WTC11 (cell line): ENCODE measurements around the gene ACP4. TPM values are rescaled to one million over a fixed set of nuclear protein-coding genes. Genes with fewer than 3 reads are reported as not detected.

Experiments used
- ATAC-seq: fragments of 200-7000 bp; cut with Tn5 transposase; 2 replicates; pipeline ENCODE4 v1.10.0; 2021; ENCODE audit warnings: mild to moderate bottlenecking, moderate library complexity
- CTCF ChIA-PET: fragments of 300-600 bp; sonication (Branson Sonifier 250); formaldehyde crosslinking; loops from one replicate; lab custom pipeline; 2021; ENCODE audit warnings: antibody characterized with exemption; lab: Charles Lee
- POLR2A ChIA-PET: fragments of 350-600 bp; sonication (Branson Sonifier 250); formaldehyde crosslinking; loops from one replicate; lab custom pipeline; 2021; ENCODE audit warnings: antibody characterized with exemption; lab: Charles Lee
- DNase-seq: peaks from one replicate; pipeline ENCODE4 v3.0.0; 2021; ENCODE audit warnings: low spot score
- H3K27ac Mint-ChIP-seq: 2 replicates; pipeline ENCODE4 v1.8.0; 2021; ENCODE audit warnings: mixed read lengths
- H3K27me3 Mint-ChIP-seq: 2 replicates; pipeline ENCODE4 v1.8.0; 2021; ENCODE audit warnings: low read depth, mild to moderate bottlenecking, moderate library complexity, mixed read lengths
- H3K36me3 Mint-ChIP-seq: 2 replicates; pipeline ENCODE4 v1.8.0; 2021; ENCODE audit warnings: mixed read lengths
- H3K4me1 Mint-ChIP-seq: 2 replicates; pipeline ENCODE4 v1.8.0; 2022; ENCODE audit warnings: mixed read lengths
- H3K4me3 Mint-ChIP-seq: 2 replicates; pipeline ENCODE4 v1.8.0; 2021; ENCODE audit warnings: mild to moderate bottlenecking, moderate library complexity, mixed read lengths
- H3K9me3 Mint-ChIP-seq: 2 replicates; pipeline ENCODE4 v1.8.0; 2021; ENCODE audit warnings: mixed read lengths
- ATF1 ChIP-seq: sonication (generic); formaldehyde crosslinking; IDR thresholded peaks from 2 replicates; pipeline ENCODE4 v1.8.1; 2023; ENCODE audit warnings: mild to moderate bottlenecking, moderate library complexity, missing genetic modification reagents
- CBFB ChIP-seq: sonication (generic); formaldehyde crosslinking; IDR thresholded peaks from 2 replicates; pipeline ENCODE4 v1.8.1; 2022; ENCODE audit warnings: mild to moderate bottlenecking, low read depth, missing genetic modification reagents
- CREB1 ChIP-seq: sonication (generic); formaldehyde crosslinking; IDR thresholded peaks from 2 replicates; pipeline ENCODE4 v1.8.0; 2023; ENCODE audit warnings: mild to moderate bottlenecking, missing genetic modification reagents
- CREM ChIP-seq: sonication (generic); formaldehyde crosslinking; IDR thresholded peaks from 2 replicates; pipeline ENCODE4 v1.8.1; 2022; ENCODE audit warnings: mild to moderate bottlenecking, missing genetic modification reagents, moderate library complexity
- E2F1 ChIP-seq: sonication (generic); formaldehyde crosslinking; IDR thresholded peaks from 2 replicates; pipeline ENCODE4 v1.8.0; 2022; ENCODE audit warnings: mild to moderate bottlenecking, missing genetic modification reagents
- ELF4 ChIP-seq: sonication (generic); formaldehyde crosslinking; IDR thresholded peaks from 2 replicates; pipeline ENCODE4 v1.8.1; 2022; ENCODE audit warnings: low read depth, mild to moderate bottlenecking, moderate library complexity, missing genetic modification reagents
- EMX1 ChIP-seq: fragments of 250-450 bp; sonication (Bioruptor Pico); IDR thresholded peaks from 2 replicates; pipeline ENCODE4 v1.8.0; 2021; ENCODE audit warnings: mild to moderate bottlenecking
- ERG ChIP-seq: fragments of 250-450 bp; sonication (Bioruptor Pico); IDR thresholded peaks from 2 replicates; pipeline ENCODE4 v1.8.0; 2021; ENCODE audit warnings: mild to moderate bottlenecking
- FOXP4 ChIP-seq: sonication (generic); formaldehyde crosslinking; IDR thresholded peaks from 2 replicates; pipeline ENCODE4 v1.8.0; 2022; ENCODE audit warnings: mild to moderate bottlenecking, missing genetic modification reagents
- JAZF1 ChIP-seq: fragments of 250-450 bp; sonication (Bioruptor Pico); IDR thresholded peaks from 2 replicates; pipeline ENCODE4 v1.9.0; 2021; ENCODE audit warnings: moderate library complexity, mild to moderate bottlenecking, inconsistent platforms
- MXD4 ChIP-seq: fragments of 250-450 bp; sonication (Bioruptor Pico); IDR thresholded peaks from 2 replicates; pipeline ENCODE4 v1.8.0; 2021; ENCODE audit warnings: mild to moderate bottlenecking, moderate library complexity, borderline replicate concordance
- NFATC4 ChIP-seq: fragments of 250-450 bp; sonication (Bioruptor Pico); IDR thresholded peaks from 2 replicates; pipeline ENCODE4 v1.9.0; 2021; ENCODE audit warnings: mild to moderate bottlenecking
- NFE2L1 ChIP-seq: sonication (generic); formaldehyde crosslinking; IDR thresholded peaks from 2 replicates; pipeline ENCODE4 v1.8.1; 2023; ENCODE audit warnings: missing genetic modification reagents
- NFYB ChIP-seq: sonication (generic); formaldehyde crosslinking; conservative IDR thresholded peaks from 2 replicates; pipeline ENCODE4 v1.8.0; 2022; ENCODE audit warnings: low read depth, missing genetic modification reagents
- NR1H2 ChIP-seq: sonication (generic); formaldehyde crosslinking; IDR thresholded peaks from 2 replicates; pipeline ENCODE4 v1.9.0; 2021; ENCODE audit warnings: mild to moderate bottlenecking, moderate library complexity, missing genetic modification reagents
- RORB ChIP-seq: fragments of 250-450 bp; sonication (Bioruptor Pico); IDR thresholded peaks from 2 replicates; pipeline ENCODE4 v1.9.0; 2021; ENCODE audit warnings: mild to moderate bottlenecking
- SMAD3 ChIP-seq: sonication (generic); formaldehyde crosslinking; IDR thresholded peaks from 2 replicates; pipeline ENCODE4 v1.8.0; 2022; ENCODE audit warnings: missing genetic modification reagents, mild to moderate bottlenecking, borderline replicate concordance
- TEAD1 ChIP-seq: sonication (generic); formaldehyde crosslinking; IDR thresholded peaks from 2 replicates; pipeline ENCODE4 v1.8.0; 2022; ENCODE audit warnings: mild to moderate bottlenecking, missing genetic modification reagents
- TEAD4 ChIP-seq: sonication (generic); formaldehyde crosslinking; IDR thresholded peaks from 2 replicates; pipeline ENCODE4 v1.8.0; 2022; ENCODE audit warnings: mild to moderate bottlenecking, missing genetic modification reagents
- TP53 ChIP-seq: sonication (generic); formaldehyde crosslinking; IDR thresholded peaks from 2 replicates; pipeline ENCODE4 v1.8.1; 2023; ENCODE audit warnings: mild to moderate bottlenecking, missing genetic modification reagents
- ZBTB21 ChIP-seq: sonication (generic); formaldehyde crosslinking; IDR thresholded peaks from 2 replicates; pipeline ENCODE4 v1.8.1; 2023; ENCODE audit warnings: mild to moderate bottlenecking, missing genetic modification reagents, borderline replicate concordance
- ZNF317 ChIP-seq: sonication (generic); formaldehyde crosslinking; IDR thresholded peaks from 2 replicates; pipeline ENCODE4 v1.8.1; 2023; ENCODE audit warnings: low read depth, mild to moderate bottlenecking, moderate library complexity, missing genetic modification reagents, borderline replicate concordance
- ZNF416 ChIP-seq: fragments of 250-450 bp; sonication (Bioruptor Pico); IDR thresholded peaks from 2 replicates; pipeline ENCODE4 v1.9.0; 2021; ENCODE audit warnings: mild to moderate bottlenecking, inconsistent platforms
- ZNF512 ChIP-seq: sonication (generic); formaldehyde crosslinking; IDR thresholded peaks from 2 replicates; pipeline ENCODE4 v1.8.1; 2022; ENCODE audit warnings: missing genetic modification reagents, borderline replicate concordance
- ZNF532 ChIP-seq: fragments of 250-450 bp; sonication (Bioruptor Pico); IDR thresholded peaks from 2 replicates; pipeline ENCODE4 v1.9.0; 2021; ENCODE audit warnings: mild to moderate bottlenecking, borderline replicate concordance
- total RNA-seq: library from RNA; stranded (reverse); gene quantifications from 3 replicates; pipeline ENCODE4 v1.2.3, GENCODE V29; 2021

The ACP4 gene
- total RNA-seq, 1 experiment from 2014 or later = not detected

GRCh38 chr19:50827476-50827875 lies 37.3 kb downstream of the ACP4 start (continued):
- TF ChIP-seq SMAD3 (CRISPR knock-in tag) (no peak), TEAD4 (CRISPR knock-in tag) (no peak), NFYB (no peak), CBFB (CRISPR knock-in tag) (no peak)
- TF ChIP-seq, all 79 proteins: peak for 0

- H3K27me3 Mint-ChIP-seq = peaks cover 55% of the 10 kb centered on the region
- H3K4me3 Mint-ChIP-seq = no peak overlapping the region
- H3K27ac Mint-ChIP-seq = no peak overlapping the region
- no peaks in the 10 kb centered on the region for H3K36me3 Mint-ChIP-seq
- ATAC-seq (no peak), DNase-seq (no peak)
- CTCF ChIA-PET = interaction anchor here (0.9 to 1.4 kb wide), 3 partner anchors 9 to 274 kb away, joined by 3 read pairs; no protein-coding TSS in a partner anchor
- TF ChIP-seq ZNF512 (CRISPR knock-in tag) (no peak), TP53 (CRISPR knock-in tag) (no peak), FOXP4 (CRISPR knock-in tag) (no peak), EMX1 (no peak), JAZF1 (no peak), RORB (CRISPR knock-in tag) (no peak), ELF4 (CRISPR knock-in tag) (no peak), ZNF317 (CRISPR knock-in tag) (no peak), NFE2L1 (CRISPR knock-in tag) (no peak), SMAD3 (CRISPR knock-in tag) (no peak), TEAD1 (CRISPR knock-in tag) (no peak), NR1H2 (CRISPR knock-in tag) (no peak), MXD4 (no peak)
- peaks cover 3% of the 10 kb centered on the region; the same call in 1 of the 2 replicates for H3K4me1 Mint-ChIP-seq
- no peaks in the 10 kb centered on the region for H3K9me3 Mint-ChIP-seq
- POLR2A ChIA-PET = no interaction called here
Observed at GRCh38 chr19:50829801-50830200, 39.6 kb downstream of the ACP4 start.

GRCh38 chr19:50830266-50831025 lies 40.2 kb downstream of the ACP4 start:
- H3K4me1 Mint-ChIP-seq = peaks cover 3% of the 10 kb centered on the region; the same call in 1 of the 2 replicates
- no peaks in the 10 kb centered on the region for H3K9me3 Mint-ChIP-seq
- POLR2A ChIA-PET = no interaction called here
- H3K27ac Mint-ChIP-seq = no peak overlapping the region
- H3K27me3 Mint-ChIP-seq = peaks cover 55% of the 10 kb centered on the region
- H3K36me3 Mint-ChIP-seq = no peaks in the 10 kb centered on the region
- no peak for DNase-seq
- CTCF ChIA-PET = interaction anchor here (0.9 to 1.4 kb wide), 3 partner anchors 10 to 274 kb away, joined by 3 read pairs; no protein-coding TSS in a partner anchor
- no peak overlapping the region for H3K4me3 Mint-ChIP-seq
- no peak; the same call in 1 of the 2 replicates for ATAC-seq
- no peak for TF ChIP-seq E2F1
- no peak for TF ChIP-seq ATF1 (CRISPR knock-in tag)
- no peak for TF ChIP-seq CREM (CRISPR knock-in tag)
- TF ChIP-seq CREB1 = no peak
- TF ChIP-seq NFATC4 (CRISPR knock-in tag) = no peak
- no peak for TF ChIP-seq SMAD3 (CRISPR knock-in tag)
- no peak for TF ChIP-seq ZBTB21 (CRISPR knock-in tag)
- TF ChIP-seq ZNF532 = no peak
- no peak for TF ChIP-seq ERG
- no peak for TF ChIP-seq ZNF416 (CRISPR knock-in tag)
